HepG2 (cell line): ENCODE data around the gene BLOC1S4. TPM values are rescaled to one million over a fixed set of nuclear protein-coding genes. Genes with fewer than 3 reads are reported as not detected.

Source experiments
- ATAC-seq: fragments of 200-7000 bp; cut with Tn5 transposase; 3 replicates; pipeline ENCODE4 v1.9.1; 2020; ENCODE audit warnings: mild to moderate bottlenecking, moderate library complexity
- BruUV-seq: library from RNA; stranded (reverse); fragments of 400-500 nt; replicated peaks from 2 replicates; lab custom pipeline; 2021; lab: Mats Ljungman, UMichigan
- CTCF ChIA-PET: fragments of 300-600 bp; formaldehyde crosslinking; extraction: SDS; loops from one replicate; lab custom pipeline; 2021; ENCODE audit warnings: low total read pairs, inconsistent platforms, low intra/inter-chr PET ratio; lab: Yijun Ruan, JAX
- POLR2A ChIA-PET: fragments of 350-600 bp; sonication (Branson Sonifier 250); formaldehyde crosslinking; loops from one replicate; lab custom pipeline; 2020; ENCODE audit warnings: antibody characterized with exemption, inconsistent platforms; lab: Yijun Ruan, JAX
- DNase-seq: peaks from one replicate; pipeline ENCODE4 v3.0.0-alpha.2; 2015; ENCODE audit warnings: low spot score
- FAIRE-seq: peaks from 3 replicates; lab custom pipeline; 2011; peaks lifted over from hg19 to GRCh38; lab: Jason Lieb, UNC
- H2AFZ ChIP-seq: one replicate; pipeline ENCODE4 v1.6.1; 2011; ENCODE audit warnings: low read length, inconsistent platforms
- H3K27ac ChIP-seq: fragments of 300-600 bp; 3 replicates; pipeline ENCODE4 v1.8.0; 2011; ENCODE audit warnings: mixed run types, mild to moderate bottlenecking, mixed read lengths, low read length, inconsistent platforms; ENCODE audit not compliant: insufficient read depth; ENCODE audit errors: extremely low read length
- H3K27me3 ChIP-seq, 2 experiments: fragments of 200-600 bp in 1 of 2; 2 replicates in 1 of 2; 3 replicates in 1 of 2; pipeline versions ENCODE4 v1.6.0 to v1.8.0; 2011; ENCODE audit warnings: low read length in 2 of 2, mild to moderate bottlenecking in 2 of 2, moderate library complexity in 2 of 2, inconsistent platforms in 1 of 2; ENCODE audit not compliant: insufficient read depth in 2 of 2, control insufficient read depth in 1 of 2
- H3K36me3 ChIP-seq, 2 experiments: fragments of 200-600 bp in 1 of 2; replicated peaks in 1 of 2; 2 replicates in 1 of 2; 3 replicates in 1 of 2; pipeline versions ENCODE4 v1.5.1 to v1.8.0; 2011; ENCODE audit warnings: low read length in 2 of 2, inconsistent platforms in 1 of 2; ENCODE audit not compliant: insufficient read depth in 2 of 2, control insufficient read depth in 1 of 2
- H3K4me1 ChIP-seq: 2 replicates; pipeline ENCODE4 v1.5.1; 2012; ENCODE audit warnings: low read length, inconsistent platforms; ENCODE audit not compliant: insufficient read depth
- H3K4me2 ChIP-seq: 2 replicates; pipeline ENCODE4 v1.6.0; 2011; ENCODE audit warnings: low read depth, low read length, inconsistent platforms
- H3K4me3 ChIP-seq, 3 experiments: fragments of 200-600 bp in 1 of 3; sonication (generic), shearing (Covaris generic) in 1 of 3; replicated peaks in 1 of 3; 2 replicates each; pipeline ENCODE4 v1.5.1; 2011 to 2016; ENCODE audit warnings: low read length in 3 of 3, inconsistent platforms in 2 of 3, low read depth in 2 of 3, mild to moderate bottlenecking in 2 of 3, control low read depth in 1 of 3, mixed read lengths in 1 of 3; ENCODE audit not compliant: insufficient read depth in 1 of 3
- H3K79me2 ChIP-seq: one replicate; pipeline ENCODE4 v1.6.1; 2011; ENCODE audit warnings: low read length, inconsistent platforms; ENCODE audit not compliant: insufficient read depth
- H3K9ac ChIP-seq: 2 replicates; pipeline ENCODE4 v1.6.0; 2011; ENCODE audit warnings: mild to moderate bottlenecking, low read depth, low read length, inconsistent platforms; ENCODE audit not compliant: insufficient read depth
- H3K9me3 ChIP-seq: 2 replicates; pipeline ENCODE4 v1.5.1; 2012; ENCODE audit warnings: mild to moderate bottlenecking, low read length
- H4K20me1 ChIP-seq: 2 replicates; pipeline ENCODE4 v1.6.0; 2011; ENCODE audit warnings: inconsistent platforms, mild to moderate bottlenecking, low read length, moderate library complexity; ENCODE audit not compliant: insufficient read depth
- ATM ChIP-seq: fragments of 450-650 bp; IDR thresholded peaks from 2 replicates; pipeline ENCODE4 v1.7.1; 2017; ENCODE audit warnings: mild to moderate bottlenecking, borderline replicate concordance
- BHLHE40 ChIP-seq: IDR thresholded peaks from 2 replicates; pipeline ENCODE4 v1.6.1; 2011; ENCODE audit warnings: low read length, improper control_type of control experiment
- BRCA1 ChIP-seq: sonication (generic); formaldehyde crosslinking; IDR thresholded peaks from 2 replicates; pipeline ENCODE4 v1.4.0; 2020; ENCODE audit warnings: missing genetic modification reagents
- CEBPB ChIP-seq: IDR thresholded peaks from 2 replicates; pipeline ENCODE4 v1.6.1; 2011; ENCODE audit warnings: low read depth, low read length, improper control_type of control experiment, borderline replicate concordance
- HDAC2 ChIP-seq: sonication (generic); formaldehyde crosslinking; IDR thresholded peaks from 2 replicates; pipeline ENCODE4 v1.4.0; 2020; ENCODE audit warnings: missing genetic modification reagents
- JUN ChIP-seq: sonication (generic); formaldehyde crosslinking; IDR thresholded peaks from 2 replicates; pipeline ENCODE4 v1.4.0; 2020; ENCODE audit warnings: mild to moderate bottlenecking, missing genetic modification reagents
- MAFG ChIP-seq: sonication (generic); formaldehyde crosslinking; IDR thresholded peaks from 2 replicates; pipeline ENCODE4 v1.5.1; 2020; ENCODE audit warnings: mild to moderate bottlenecking, missing genetic modification reagents
- NAIF1 ChIP-seq: sonication (generic); formaldehyde crosslinking; IDR thresholded peaks from 2 replicates; pipeline ENCODE4 v1.5.0; 2020; ENCODE audit warnings: mild to moderate bottlenecking, missing genetic modification reagents, borderline replicate concordance
- NFE2 ChIP-seq: sonication (generic); formaldehyde crosslinking; IDR thresholded peaks from 2 replicates; pipeline ENCODE4 v1.4.0; 2020; ENCODE audit warnings: missing genetic modification reagents
- PITX1 ChIP-seq: sonication (generic); formaldehyde crosslinking; IDR thresholded peaks from 2 replicates; pipeline ENCODE4 v1.5.1; 2020; ENCODE audit warnings: mild to moderate bottlenecking, missing genetic modification reagents
- POLR2AphosphoS5 ChIP-seq: IDR thresholded peaks from 2 replicates; pipeline ENCODE4 v1.6.1; 2012; ENCODE audit warnings: low read depth, low read length
- PTBP1 ChIP-seq: fragments of 200-400 bp; formaldehyde crosslinking; IDR thresholded peaks from 2 replicates; pipeline ENCODE4 v1.6.1; 2018; ENCODE audit warnings: low read length, low read depth; ENCODE audit not compliant: poor library complexity, severe bottlenecking
- REXO4 ChIP-seq: sonication (generic); formaldehyde crosslinking; IDR thresholded peaks from 2 replicates; pipeline ENCODE4 v1.8.0; 2022; ENCODE audit warnings: missing genetic modification reagents, mild to moderate bottlenecking, borderline replicate concordance
- SCMH1 ChIP-seq: sonication (generic); formaldehyde crosslinking; IDR thresholded peaks from 2 replicates; pipeline ENCODE4 v1.9.0; 2021; ENCODE audit warnings: missing genetic modification reagents, mild to moderate bottlenecking, borderline replicate concordance
- SMARCE1 ChIP-seq: fragments of 450-650 bp; IDR thresholded peaks from 2 replicates; pipeline ENCODE4 v1.6.1; 2017; ENCODE audit warnings: borderline replicate concordance
- ZBTB26 ChIP-seq: IDR thresholded peaks from 2 replicates; pipeline ENCODE4 v1.6.1; 2016; ENCODE audit warnings: missing compliant biosample characterization, missing genetic modification reagents, borderline replicate concordance
- ZNF124 ChIP-seq: sonication (generic); formaldehyde crosslinking; IDR thresholded peaks from 2 replicates; pipeline ENCODE4 v1.4.0; 2020; ENCODE audit warnings: missing genetic modification reagents
- ZNF292 ChIP-seq: sonication (generic); formaldehyde crosslinking; IDR thresholded peaks from 2 replicates; pipeline ENCODE4 v1.8.1; 2022; ENCODE audit warnings: mild to moderate bottlenecking, low read depth, missing genetic modification reagents, borderline replicate concordance
- ZNF530 ChIP-seq: sonication (generic); formaldehyde crosslinking; IDR thresholded peaks from 2 replicates; pipeline ENCODE4 v1.5.0; 2020; ENCODE audit warnings: low read depth, mild to moderate bottlenecking, missing genetic modification reagents
- ZNF674 ChIP-seq: sonication (generic); formaldehyde crosslinking; IDR thresholded peaks from 2 replicates; pipeline ENCODE4 v1.5.0; 2020; ENCODE audit warnings: low read depth, mild to moderate bottlenecking, missing genetic modification reagents
- ZNF737 ChIP-seq: sonication (generic); formaldehyde crosslinking; IDR thresholded peaks from 2 replicates; pipeline ENCODE4 v1.5.0; 2020; ENCODE audit warnings: missing genetic modification reagents, mild to moderate bottlenecking, borderline replicate concordance
- ZNF749 ChIP-seq: sonication (generic); formaldehyde crosslinking; IDR thresholded peaks from 2 replicates; pipeline ENCODE4 v1.8.0; 2022; ENCODE audit warnings: mild to moderate bottlenecking, missing genetic modification reagents, moderate library complexity, borderline replicate concordance
- WGBS: methylation state at CpG from one replicate; pipeline ENCODE4 v1.1.6; 2017; ENCODE audit warnings: low lambda C conversion rate; 5-methylcytosine and 5-hydroxymethylcytosine counted together
- in situ Hi-C: cut with HindIII; loops from 2 replicates; pipeline ENCODE4 v1.10.0; 2017; ENCODE audit warnings: low pct_unique_long_range_greater_than_20kb; ENCODE audit not compliant: extremely low pct_ligation_motif_present
- intact Hi-C: fragments of 100-400 bp; cut with micrococcal nuclease; formaldehyde crosslinking; loops from one replicate; pipeline ENCODE4 v1.10.0; 2022; ENCODE audit not compliant: unreplicated experiment
- polyA plus RNA-seq, 8 experiments: library from polyadenylated mRNA; depleted of rRNA in 3 of 8; stranded (reverse) in 7 of 8; unstranded in 1 of 8; fragments of >200 nt; fragmentation: Illumina TruSeq in 4 of 8; extraction: Trizol in 4 of 8; gene quantifications; 2 replicates each; pipeline versions ENCODE4 v1.2.1 to v1.2.3, GENCODE V29; 2011 to 2016; ENCODE audit warnings: low read depth in 4 of 8, missing spikeins in 1 of 8, mixed read lengths in 1 of 8; ENCODE audit not compliant: insufficient read depth in 1 of 8
- total RNA-seq, 5 experiments: library from RNA; depleted of rRNA; stranded (reverse); fragments of >200 nt; fragmentation: Illumina TruSeq; extraction: Trizol; gene quantifications; 2 replicates each; pipeline ENCODE4 v1.2.3, GENCODE V29; 2016; ENCODE audit warnings: low read depth in 1 of 5
- TF ChIP-seq, protein P1 (sequence below): sonication (generic); formaldehyde crosslinking; IDR thresholded peaks from 2 replicates; pipeline ENCODE4 v1.9.0; 2021; ENCODE audit warnings: missing genetic modification reagents, mild to moderate bottlenecking, borderline replicate concordance

Gene BLOC1S4
- total and polyA plus RNA-seq, 2 of the 13 experiments (the other 11 are each of a cell fraction or from before 2014, with no cell fraction given): 15.5 to 20.9 TPM

DNA sequence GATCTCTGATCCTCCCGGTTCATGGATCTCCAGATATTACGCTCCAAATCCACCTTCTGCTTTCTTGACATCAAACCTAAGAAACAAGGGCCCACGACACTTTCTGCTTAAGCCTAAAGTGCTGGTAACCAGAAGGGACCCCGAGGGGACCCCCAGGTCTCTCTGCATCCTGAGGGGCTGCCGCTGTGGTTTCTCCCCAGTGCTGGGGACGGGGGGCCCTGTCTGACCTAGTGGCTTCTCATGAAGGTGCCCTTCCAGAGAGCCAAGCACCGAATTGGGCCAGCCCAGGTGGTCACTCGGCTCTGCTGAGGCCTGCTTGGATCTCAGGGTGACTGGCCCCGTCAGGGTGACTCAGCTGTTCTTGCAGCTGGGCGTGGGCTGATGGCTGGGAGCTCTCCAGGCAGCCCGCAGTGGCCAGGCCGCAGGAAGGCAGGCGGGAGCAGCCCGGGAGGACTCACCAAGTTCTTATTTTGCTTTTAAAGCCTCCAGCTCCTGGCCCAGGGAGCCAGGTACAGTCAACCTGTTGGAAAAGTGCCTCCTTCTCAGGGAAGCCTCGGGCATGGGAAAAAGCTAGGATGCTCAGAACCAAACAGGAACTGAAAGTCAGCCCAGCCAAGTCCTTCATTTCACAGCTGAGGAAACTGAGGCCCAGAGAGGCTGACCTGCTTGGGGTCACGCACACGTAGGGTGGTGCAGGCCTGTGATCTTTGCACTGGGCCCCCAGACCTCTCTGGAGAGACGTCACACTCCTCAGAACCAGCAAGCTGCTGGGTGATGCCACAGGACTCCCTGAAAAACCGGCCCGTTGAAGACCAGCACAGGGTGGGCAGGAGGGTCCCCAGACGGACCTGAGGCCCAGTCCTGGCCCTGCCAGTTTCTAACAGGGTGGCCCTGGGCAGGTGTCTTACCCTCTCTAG is 16.7 kb downstream of the BLOC1S4 start:
- Histone ChIP-seq H3K4me1 (peaks cover 74% of the 10 kb centered on the region), H2AFZ (no peak overlapping the region), H3K4me3 (peak overlapping the region; percentile 9 to 61 (median 39); a peak in 5 of 6 replicates), H3K79me2 (no peaks in the 10 kb centered on the region), H3K27ac (peak overlapping the region; percentile 96), H3K9ac (peak overlapping the region; percentile 75), H3K36me3 (no peaks in the 10 kb centered on the region), H4K20me1 (no peaks in the 10 kb centered on the region), H3K27me3 (no peaks in the 10 kb centered on the region), H3K4me2 (peak overlapping the region; percentile 75), H3K9me3 (no peaks in the 10 kb centered on the region)
- in situ Hi-C loops: no loop called here
- FAIRE-seq: no peak
- CTCF ChIA-PET: no interaction called here
- intact Hi-C loops: loop anchor here (2.0 to 5.0 kb wide), 2 partner anchors 20 to 50 kb away; partner anchors contain the start of gene KIAA0232
- WGBS: 64% methylated on average over 6 of the region's 21 CpGs
- BruUV-seq: TSS peak; percentile 98
- POLR2A ChIA-PET: interaction anchor here (0.6 to 4.1 kb wide), 18 partner anchors 8 to 161 kb away, joined by 3 to 68 read pairs (median 4); partner anchors contain the start of gene BLOC1S4
- ATAC-seq: peak; percentile 86
- peak; percentile 77 for DNase-seq
- peak; percentile 97 for TF ChIP-seq NFE2 (CRISPR knock-in tag)
- peak; percentile 38; the same call in 1 of the 2 replicates for TF ChIP-seq PITX1 (CRISPR knock-in tag)
- 0 out of 2 replicates have a peak, but pooled peaks have one; percentile 30 for TF ChIP-seq POLR2AphosphoS5
- TF ChIP-seq REXO4: no peak
- no peak for TF ChIP-seq ZNF749
- TF ChIP-seq ZNF674 (CRISPR knock-in tag): no peak
- no peak for TF ChIP-seq BRCA1
- TF ChIP-seq ZBTB26 (CRISPR knock-in tag): no peak
- TF ChIP-seq, protein P1, sequence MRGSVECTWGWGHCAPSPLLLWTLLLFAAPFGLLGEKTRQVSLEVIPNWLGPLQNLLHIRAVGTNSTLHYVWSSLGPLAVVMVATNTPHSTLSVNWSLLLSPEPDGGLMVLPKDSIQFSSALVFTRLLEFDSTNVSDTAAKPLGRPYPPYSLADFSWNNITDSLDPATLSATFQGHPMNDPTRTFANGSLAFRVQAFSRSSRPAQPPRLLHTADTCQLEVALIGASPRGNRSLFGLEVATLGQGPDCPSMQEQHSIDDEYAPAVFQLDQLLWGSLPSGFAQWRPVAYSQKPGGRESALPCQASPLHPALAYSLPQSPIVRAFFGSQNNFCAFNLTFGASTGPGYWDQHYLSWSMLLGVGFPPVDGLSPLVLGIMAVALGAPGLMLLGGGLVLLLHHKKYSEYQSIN: no peak
- no peak for TF ChIP-seq JUN
- TF ChIP-seq CEBPB: no peak
- no peak for TF ChIP-seq SCMH1 (CRISPR knock-in tag)
- TF ChIP-seq PTBP1: no peak
- peak; percentile 45 for TF ChIP-seq HDAC2 (CRISPR knock-in tag)
- no peak for TF ChIP-seq BHLHE40
- TF ChIP-seq ZNF292: peak; percentile 84
- TF ChIP-seq ZNF737: no peak
- no peak for TF ChIP-seq ZNF530 (CRISPR knock-in tag)
- no peak for TF ChIP-seq ZNF124
- TF ChIP-seq ATM: no peak
- peak; percentile 96 for TF ChIP-seq MAFG (CRISPR knock-in tag)
- no peak for TF ChIP-seq NAIF1
- no peak for TF ChIP-seq SMARCE1
